ENCODE results near the gene GABRA5.

Gene GABRA5

GRCh38 chr15:26864664-26865191 is 2.1 kb upstream of the GABRA5 start:
- no peak overlapping the region for H3K9ac ChIP-seq (ENCODE audit: low read depth, low read length)

GRCh38 chr15:26867200-26868007 is 542 bp downstream of the GABRA5 start:
- peaks cover 13% of the 10 kb centered on the region for H3K4me1 ChIP-seq (ENCODE audit: control insufficient read depth, insufficient read depth, low read length)
- H3K27me3 ChIP-seq (ENCODE audit: control insufficient read depth, insufficient read depth, low read length): peaks cover 34% of the 10 kb centered on the region
- H3K36me3 ChIP-seq (ENCODE audit: control insufficient read depth, insufficient read depth, low read length): no peaks in the 10 kb centered on the region
- no peaks in the 10 kb centered on the region for H3K9me3 ChIP-seq (ENCODE audit: control insufficient read depth, insufficient read depth, low read length)
- peak overlapping the region; percentile 64 for H3K4me3 ChIP-seq (ENCODE audit: low read depth, low read length)
- peak overlapping the region; percentile 76 for H3K9ac ChIP-seq (ENCODE audit: low read depth, low read length)

More at GRCh38 chr15:26864664-26865191, 2.1 kb upstream of the GABRA5 start:
- H3K4me3 ChIP-seq (ENCODE audit: low read depth, low read length): no peak overlapping the region
- no peaks in the 10 kb centered on the region for H3K36me3 ChIP-seq (ENCODE audit: control insufficient read depth, insufficient read depth, low read length)
- peaks cover 33% of the 10 kb centered on the region for H3K27me3 ChIP-seq (ENCODE audit: control insufficient read depth, insufficient read depth, low read length)
- no peaks in the 10 kb centered on the region for H3K9me3 ChIP-seq (ENCODE audit: control insufficient read depth, insufficient read depth, low read length)
- peaks cover 13% of the 10 kb centered on the region for H3K4me1 ChIP-seq (ENCODE audit: control insufficient read depth, insufficient read depth, low read length)

- Histone ChIP-seq H3K9ac (ENCODE audit: low read depth, low read length) (no peak overlapping the region), H3K9me3 (ENCODE audit: control insufficient read depth, insufficient read depth, low read length) (no peaks in the 10 kb centered on the region), H3K36me3 (ENCODE audit: control insufficient read depth, insufficient read depth, low read length) (no peaks in the 10 kb centered on the region), H3K27me3 (ENCODE audit: control insufficient read depth, insufficient read depth, low read length) (peaks cover 34% of the 10 kb centered on the region), H3K4me3 (ENCODE audit: low read depth, low read length) (peak overlapping the region; percentile 64), H3K4me1 (ENCODE audit: control insufficient read depth, insufficient read depth, low read length) (peaks cover 13% of the 10 kb centered on the region)
Observed at GRCh38 chr15:26868029-26868685, 1.3 kb downstream of the GABRA5 start.

- peaks cover 34% of the 10 kb centered on the region for H3K27me3 ChIP-seq (ENCODE audit: control insufficient read depth, insufficient read depth, low read length)
- H3K36me3 ChIP-seq (ENCODE audit: control insufficient read depth, insufficient read depth, low read length): no peaks in the 10 kb centered on the region
- H3K9me3 ChIP-seq (ENCODE audit: control insufficient read depth, insufficient read depth, low read length): no peaks in the 10 kb centered on the region
- H3K9ac ChIP-seq (ENCODE audit: low read depth, low read length): no peak overlapping the region
- peaks cover 13% of the 10 kb centered on the region for H3K4me1 ChIP-seq (ENCODE audit: control insufficient read depth, insufficient read depth, low read length)
- no peak overlapping the region for H3K4me3 ChIP-seq (ENCODE audit: low read depth, low read length)
Observed at GRCh38 chr15:26869628-26870027, 2.8 kb downstream of the GABRA5 start.

GRCh38 chr15:26870346-26870745 is 3.5 kb downstream of the GABRA5 start:
- H3K4me3 ChIP-seq (ENCODE audit: low read depth, low read length): no peak overlapping the region
- H3K9me3 ChIP-seq (ENCODE audit: control insufficient read depth, insufficient read depth, low read length): no peaks in the 10 kb centered on the region
- peaks cover 13% of the 10 kb centered on the region for H3K4me1 ChIP-seq (ENCODE audit: control insufficient read depth, insufficient read depth, low read length)
- peaks cover 34% of the 10 kb centered on the region for H3K27me3 ChIP-seq (ENCODE audit: control insufficient read depth, insufficient read depth, low read length)
- no peaks in the 10 kb centered on the region for H3K36me3 ChIP-seq (ENCODE audit: control insufficient read depth, insufficient read depth, low read length)
- no peak overlapping the region for H3K9ac ChIP-seq (ENCODE audit: low read depth, low read length)

GRCh38 chr15:26872206-26872605 is 5.3 kb downstream of the GABRA5 start:
- Histone ChIP-seq H3K9me3 (ENCODE audit: control insufficient read depth, insufficient read depth, low read length) (no peaks in the 10 kb centered on the region), H3K9ac (ENCODE audit: low read depth, low read length) (no peak overlapping the region)

GRCh38 chr15:26873846-26874245 is 7.0 kb downstream of the GABRA5 start:
- H3K4me1 ChIP-seq (ENCODE audit: control insufficient read depth, insufficient read depth, low read length): no peaks in the 10 kb centered on the region
- H3K36me3 ChIP-seq (ENCODE audit: control insufficient read depth, insufficient read depth, low read length): no peaks in the 10 kb centered on the region
- peaks cover 10% of the 10 kb centered on the region for H3K27me3 ChIP-seq (ENCODE audit: control insufficient read depth, insufficient read depth, low read length)
- no peak overlapping the region for H3K9ac ChIP-seq (ENCODE audit: low read depth, low read length)
- H3K9me3 ChIP-seq (ENCODE audit: control insufficient read depth, insufficient read depth, low read length): no peaks in the 10 kb centered on the region
- H3K4me3 ChIP-seq (ENCODE audit: low read depth, low read length): no peak overlapping the region

More at GRCh38 chr15:26872206-26872605, 5.3 kb downstream of the GABRA5 start:
- H3K27me3 ChIP-seq (ENCODE audit: control insufficient read depth, insufficient read depth, low read length): peaks cover 23% of the 10 kb centered on the region
- H3K4me1 ChIP-seq (ENCODE audit: control insufficient read depth, insufficient read depth, low read length): peaks cover 5% of the 10 kb centered on the region
- H3K4me3 ChIP-seq (ENCODE audit: low read depth, low read length): no peak overlapping the region
- no peaks in the 10 kb centered on the region for H3K36me3 ChIP-seq (ENCODE audit: control insufficient read depth, insufficient read depth, low read length)

- H3K4me3 ChIP-seq (ENCODE audit: low read depth, low read length): no peak overlapping the region
- no peaks in the 10 kb centered on the region for H3K36me3 ChIP-seq (ENCODE audit: control insufficient read depth, insufficient read depth, low read length)
- no peaks in the 10 kb centered on the region for H3K9me3 ChIP-seq (ENCODE audit: control insufficient read depth, insufficient read depth, low read length)
- H3K9ac ChIP-seq (ENCODE audit: low read depth, low read length): no peak overlapping the region
- no peaks in the 10 kb centered on the region for H3K27me3 ChIP-seq (ENCODE audit: control insufficient read depth, insufficient read depth, low read length)
- H3K4me1 ChIP-seq (ENCODE audit: control insufficient read depth, insufficient read depth, low read length): no peaks in the 10 kb centered on the region
Observed at GRCh38 chr15:26874774-26875475, 8.1 kb downstream of the GABRA5 start.

GRCh38 chr15:26875476-26875850 is 8.6 kb downstream of the GABRA5 start:
- no peak overlapping the region for H3K9ac ChIP-seq (ENCODE audit: low read depth, low read length)
- H3K9me3 ChIP-seq (ENCODE audit: control insufficient read depth, insufficient read depth, low read length): no peaks in the 10 kb centered on the region
- no peaks in the 10 kb centered on the region for H3K36me3 ChIP-seq (ENCODE audit: control insufficient read depth, insufficient read depth, low read length)
- no peaks in the 10 kb centered on the region for H3K27me3 ChIP-seq (ENCODE audit: control insufficient read depth, insufficient read depth, low read length)
- no peak overlapping the region for H3K4me3 ChIP-seq (ENCODE audit: low read depth, low read length)
- no peaks in the 10 kb centered on the region for H3K4me1 ChIP-seq (ENCODE audit: control insufficient read depth, insufficient read depth, low read length)

GRCh38 chr15:26877831-26878230 is 11.0 kb downstream of the GABRA5 start:
- H3K9me3 ChIP-seq (ENCODE audit: control insufficient read depth, insufficient read depth, low read length): no peaks in the 10 kb centered on the region
- H3K27me3 ChIP-seq (ENCODE audit: control insufficient read depth, insufficient read depth, low read length): no peaks in the 10 kb centered on the region
- no peak overlapping the region for H3K9ac ChIP-seq (ENCODE audit: low read depth, low read length)
- H3K36me3 ChIP-seq (ENCODE audit: control insufficient read depth, insufficient read depth, low read length): no peaks in the 10 kb centered on the region
- no peak overlapping the region for H3K4me3 ChIP-seq (ENCODE audit: low read depth, low read length)
- no peaks in the 10 kb centered on the region for H3K4me1 ChIP-seq (ENCODE audit: control insufficient read depth, insufficient read depth, low read length)

GRCh38 chr15:26879706-26880105 is 12.8 kb downstream of the GABRA5 start:
- no peak overlapping the region for H3K4me3 ChIP-seq (ENCODE audit: low read depth, low read length)
- H3K9ac ChIP-seq (ENCODE audit: low read depth, low read length): no peak overlapping the region
- no peaks in the 10 kb centered on the region for H3K4me1 ChIP-seq (ENCODE audit: control insufficient read depth, insufficient read depth, low read length)
- H3K27me3 ChIP-seq (ENCODE audit: control insufficient read depth, insufficient read depth, low read length): no peaks in the 10 kb centered on the region
- no peaks in the 10 kb centered on the region for H3K9me3 ChIP-seq (ENCODE audit: control insufficient read depth, insufficient read depth, low read length)
- no peaks in the 10 kb centered on the region for H3K36me3 ChIP-seq (ENCODE audit: control insufficient read depth, insufficient read depth, low read length)
